HepG2 (cell line): Measurements from ENCODE around the gene SLC39A1. TPM values are rescaled to one million over a fixed set of nuclear protein-coding genes. Genes with fewer than 3 reads are reported as not detected.

Experiments
- ATAC-seq: fragments of 200-7000 bp; cut with Tn5 transposase; 3 replicates; pipeline ENCODE4 v1.9.1; 2020; ENCODE audit warnings: mild to moderate bottlenecking, moderate library complexity
- BruUV-seq: library from RNA; stranded (reverse); fragments of 400-500 nt; replicated peaks from 2 replicates; lab custom pipeline; 2021; lab: Mats Ljungman, UMichigan
- CTCF ChIA-PET: fragments of 300-600 bp; formaldehyde crosslinking; extraction: SDS; loops from one replicate; lab custom pipeline; 2021; ENCODE audit warnings: low total read pairs, inconsistent platforms, low intra/inter-chr PET ratio; lab: Yijun Ruan, JAX
- POLR2A ChIA-PET: fragments of 350-600 bp; sonication (Branson Sonifier 250); formaldehyde crosslinking; loops from one replicate; lab custom pipeline; 2020; ENCODE audit warnings: antibody characterized with exemption, inconsistent platforms; lab: Yijun Ruan, JAX
- DNase-seq: peaks from one replicate; pipeline ENCODE4 v3.0.0-alpha.2; 2015; ENCODE audit warnings: low spot score
- FAIRE-seq: peaks from 3 replicates; lab custom pipeline; 2011; peaks lifted over from hg19 to GRCh38; lab: Jason Lieb, UNC
- H2AFZ ChIP-seq: one replicate; pipeline ENCODE4 v1.6.1; 2011; ENCODE audit warnings: low read length, inconsistent platforms
- H3K27ac ChIP-seq: fragments of 300-600 bp; 3 replicates; pipeline ENCODE4 v1.8.0; 2011; ENCODE audit warnings: mixed run types, mild to moderate bottlenecking, mixed read lengths, low read length, inconsistent platforms; ENCODE audit not compliant: insufficient read depth; ENCODE audit errors: extremely low read length
- H3K27me3 ChIP-seq, 2 experiments: fragments of 200-600 bp in 1 of 2; 2 replicates in 1 of 2; 3 replicates in 1 of 2; pipeline versions ENCODE4 v1.6.0 to v1.8.0; 2011; ENCODE audit warnings: low read length in 2 of 2, mild to moderate bottlenecking in 2 of 2, moderate library complexity in 2 of 2, inconsistent platforms in 1 of 2; ENCODE audit not compliant: insufficient read depth in 2 of 2, control insufficient read depth in 1 of 2
- H3K36me3 ChIP-seq, 2 experiments: fragments of 200-600 bp in 1 of 2; replicated peaks in 1 of 2; 2 replicates in 1 of 2; 3 replicates in 1 of 2; pipeline versions ENCODE4 v1.5.1 to v1.8.0; 2011; ENCODE audit warnings: low read length in 2 of 2, inconsistent platforms in 1 of 2; ENCODE audit not compliant: insufficient read depth in 2 of 2, control insufficient read depth in 1 of 2
- H3K4me1 ChIP-seq: 2 replicates; pipeline ENCODE4 v1.5.1; 2012; ENCODE audit warnings: low read length, inconsistent platforms; ENCODE audit not compliant: insufficient read depth
- H3K4me2 ChIP-seq: 2 replicates; pipeline ENCODE4 v1.6.0; 2011; ENCODE audit warnings: low read depth, low read length, inconsistent platforms
- H3K4me3 ChIP-seq, 3 experiments: fragments of 200-600 bp in 1 of 3; sonication (generic), shearing (Covaris generic) in 1 of 3; replicated peaks in 1 of 3; 2 replicates each; pipeline ENCODE4 v1.5.1; 2011 to 2016; ENCODE audit warnings: low read length in 3 of 3, inconsistent platforms in 2 of 3, low read depth in 2 of 3, mild to moderate bottlenecking in 2 of 3, control low read depth in 1 of 3, mixed read lengths in 1 of 3; ENCODE audit not compliant: insufficient read depth in 1 of 3
- H3K79me2 ChIP-seq: one replicate; pipeline ENCODE4 v1.6.1; 2011; ENCODE audit warnings: low read length, inconsistent platforms; ENCODE audit not compliant: insufficient read depth
- H3K9ac ChIP-seq: 2 replicates; pipeline ENCODE4 v1.6.0; 2011; ENCODE audit warnings: mild to moderate bottlenecking, low read depth, low read length, inconsistent platforms; ENCODE audit not compliant: insufficient read depth
- H3K9me3 ChIP-seq: 2 replicates; pipeline ENCODE4 v1.5.1; 2012; ENCODE audit warnings: mild to moderate bottlenecking, low read length
- H4K20me1 ChIP-seq: 2 replicates; pipeline ENCODE4 v1.6.0; 2011; ENCODE audit warnings: inconsistent platforms, mild to moderate bottlenecking, low read length, moderate library complexity; ENCODE audit not compliant: insufficient read depth
- DNMT1 ChIP-seq: sonication (generic); formaldehyde crosslinking; IDR thresholded peaks from 2 replicates; pipeline ENCODE4 v1.5.1; 2020; ENCODE audit warnings: mild to moderate bottlenecking, missing genetic modification reagents
- GZF1 ChIP-seq: sonication (generic); formaldehyde crosslinking; IDR thresholded peaks from 2 replicates; pipeline ENCODE4 v1.5.1; 2020; ENCODE audit warnings: mild to moderate bottlenecking, missing genetic modification reagents
- HMGXB4 ChIP-seq, 2 experiments: sonication (generic) in 1 of 2; formaldehyde crosslinking in 1 of 2; IDR thresholded peaks; 2 replicates each; pipeline versions ENCODE4 v1.4.0 to v1.6.1; 2018 to 2020; ENCODE audit warnings: missing genetic modification reagents in 2 of 2, borderline replicate concordance in 1 of 2, low read depth in 1 of 2, mild to moderate bottlenecking in 1 of 2, missing biosample characterization in 1 of 2
- IKZF1 ChIP-seq: fragments of 450-650 bp; IDR thresholded peaks from 2 replicates; pipeline ENCODE4 v1.7.1; 2016
- IRX3 ChIP-seq: sonication (generic); formaldehyde crosslinking; IDR thresholded peaks from 2 replicates; pipeline ENCODE4 v1.8.1; 2023; ENCODE audit warnings: mild to moderate bottlenecking, low read depth, missing genetic modification reagents, borderline replicate concordance
- KLF6 ChIP-seq: IDR thresholded peaks from 2 replicates; pipeline ENCODE4 v1.8.0; 2016; ENCODE audit warnings: missing biosample characterization, missing genetic modification reagents
- POGZ ChIP-seq: sonication (generic); formaldehyde crosslinking; IDR thresholded peaks from 2 replicates; pipeline ENCODE4 v1.4.0; 2020; ENCODE audit warnings: mild to moderate bottlenecking, missing genetic modification reagents
- POLR2A ChIP-seq, 2 experiments: IDR thresholded peaks; 2 replicates each; pipeline ENCODE4 v1.6.1; 2011; ENCODE audit warnings: low read depth in 2 of 2, low read length in 2 of 2, mild to moderate bottlenecking in 1 of 2, moderate library complexity in 1 of 2; ENCODE audit not compliant: insufficient read depth in 1 of 2
- RBFOX2 ChIP-seq: fragments of 200-400 bp; formaldehyde crosslinking; IDR thresholded peaks from 2 replicates; pipeline ENCODE4 v1.6.1; 2017; ENCODE audit warnings: low read depth, mild to moderate bottlenecking, low read length
- ZNF224 ChIP-seq: sonication (generic); formaldehyde crosslinking; IDR thresholded peaks from 2 replicates; pipeline ENCODE4 v1.5.0; 2020; ENCODE audit warnings: mild to moderate bottlenecking, missing genetic modification reagents
- ZNF260 ChIP-seq: sonication (generic); formaldehyde crosslinking; IDR thresholded peaks from 2 replicates; pipeline ENCODE4 v1.4.0; 2020; ENCODE audit warnings: missing genetic modification reagents, low read depth, mild to moderate bottlenecking, borderline replicate concordance
- ZNF562 ChIP-seq: sonication (generic); formaldehyde crosslinking; IDR thresholded peaks from 2 replicates; pipeline ENCODE4 v1.8.0; 2022; ENCODE audit warnings: missing genetic modification reagents, borderline replicate concordance
- ZNF597 ChIP-seq: sonication (generic); formaldehyde crosslinking; IDR thresholded peaks from 2 replicates; pipeline ENCODE4 v1.5.0; 2020; ENCODE audit warnings: missing genetic modification reagents
- ZNF614 ChIP-seq: IDR thresholded peaks from 2 replicates; pipeline ENCODE4 v1.6.1; 2018; ENCODE audit warnings: missing biosample characterization, missing genetic modification reagents, inconsistent platforms, borderline replicate concordance
- WGBS: methylation state at CpG from one replicate; pipeline ENCODE4 v1.1.6; 2017; ENCODE audit warnings: low lambda C conversion rate; 5-methylcytosine and 5-hydroxymethylcytosine counted together
- in situ Hi-C: cut with HindIII; loops from 2 replicates; pipeline ENCODE4 v1.10.0; 2017; ENCODE audit warnings: low pct_unique_long_range_greater_than_20kb; ENCODE audit not compliant: extremely low pct_ligation_motif_present
- intact Hi-C: fragments of 100-400 bp; cut with micrococcal nuclease; formaldehyde crosslinking; loops from one replicate; pipeline ENCODE4 v1.10.0; 2022; ENCODE audit not compliant: unreplicated experiment
- polyA plus RNA-seq, 8 experiments: library from polyadenylated mRNA; depleted of rRNA in 3 of 8; stranded (reverse) in 7 of 8; unstranded in 1 of 8; fragments of >200 nt; fragmentation: Illumina TruSeq in 4 of 8; extraction: Trizol in 4 of 8; gene quantifications; 2 replicates each; pipeline versions ENCODE4 v1.2.1 to v1.2.3, GENCODE V29; 2011 to 2016; ENCODE audit warnings: low read depth in 4 of 8, missing spikeins in 1 of 8, mixed read lengths in 1 of 8; ENCODE audit not compliant: insufficient read depth in 1 of 8
- total RNA-seq, 5 experiments: library from RNA; depleted of rRNA; stranded (reverse); fragments of >200 nt; fragmentation: Illumina TruSeq; extraction: Trizol; gene quantifications; 2 replicates each; pipeline ENCODE4 v1.2.3, GENCODE V29; 2016; ENCODE audit warnings: low read depth in 1 of 5
- TF ChIP-seq, protein P1 (sequence below): sonication (generic); formaldehyde crosslinking; IDR thresholded peaks from 2 replicates; pipeline ENCODE4 v1.8.0; 2022; ENCODE audit warnings: mild to moderate bottlenecking, missing genetic modification reagents, moderate library complexity

The SLC39A1 gene
- total and polyA plus RNA-seq, 2 of the 13 experiments (the other 11 are each of a cell fraction or from before 2014, with no cell fraction given) = 71.2 to 78.4 TPM

GRCh38 chr1:153973071-153973470 lies 9.7 kb upstream of the SLC39A1 start:
- H3K27me3 ChIP-seq = no peaks in the 10 kb centered on the region
- H2AFZ ChIP-seq = no peak overlapping the region
- intact Hi-C loops (no loop called here), in situ Hi-C loops (no loop called here)
- CTCF ChIA-PET = no interaction called here
- H3K79me2 ChIP-seq = peaks cover 16% of the 10 kb centered on the region
- DNase-seq = no peak
- peaks cover 1 to 19% of the 10 kb centered on the region in 2 experiments; a peak in 4 of 5 replicates for H3K36me3 ChIP-seq
- no peak for FAIRE-seq
- WGBS = 96% methylated on average over 3 of the region's 3 CpGs
- no peaks in the 10 kb centered on the region for H4K20me1 ChIP-seq
- H3K27ac ChIP-seq = no peak overlapping the region
- no peak overlapping the region for H3K4me2 ChIP-seq
- no peak overlapping the region for H3K4me3 ChIP-seq
- no peaks in the 10 kb centered on the region for H3K9me3 ChIP-seq
- peaks cover 27% of the 10 kb centered on the region for H3K4me1 ChIP-seq
- BruUV-seq = no TSS peak
- POLR2A ChIA-PET = no interaction called here
- peak in 1 of 2 experiments; percentile 37; a peak in 2 of 4 replicates for TF ChIP-seq POLR2A (IDR thresholded peaks at IDR 0.05; ENCODE audit: insufficient read depth in 1 of 2, low read depth in 2 of 2, low read length in 2 of 2)
- no peak for TF ChIP-seq ZNF260
- H3K9ac ChIP-seq = no peak overlapping the region
- ATAC-seq = no peak

DNA sequence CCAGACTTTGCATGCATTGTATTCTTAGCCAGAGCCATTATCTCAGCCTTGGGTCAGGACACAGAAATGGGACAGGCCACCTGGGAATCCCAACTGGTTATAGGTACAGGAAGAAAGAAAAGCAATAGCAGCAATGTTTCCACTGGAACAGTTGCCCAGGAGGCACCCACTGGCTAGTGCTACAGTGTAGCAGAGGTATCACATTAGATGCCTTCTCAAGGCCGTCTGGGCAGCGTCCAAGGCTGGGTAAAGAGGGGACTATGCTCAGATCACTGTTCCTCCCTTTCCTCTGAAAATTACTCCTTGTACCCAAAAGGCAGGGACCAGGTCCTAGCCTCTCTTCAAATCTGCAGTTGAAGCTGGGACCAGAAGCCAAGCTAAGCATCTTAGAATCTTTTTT lies 7.0 kb upstream of the SLC39A1 start:
- DNase-seq (no peak), ATAC-seq (no peak), FAIRE-seq (no peak)
- Histone ChIP-seq H3K9me3 (no peaks in the 10 kb centered on the region), H2AFZ (no peak overlapping the region), H3K4me1 (peaks cover 24% of the 10 kb centered on the region), H4K20me1 (no peaks in the 10 kb centered on the region), H3K27ac (no peak overlapping the region), H3K4me2 (no peak overlapping the region), H3K27me3 (no peaks in the 10 kb centered on the region), H3K36me3 (peaks cover 1 to 13% of the 10 kb centered on the region in 2 experiments; a peak in 4 of 5 replicates), H3K9ac (no peak overlapping the region), H3K4me3 (no peak overlapping the region), H3K79me2 (no peaks in the 10 kb centered on the region)
- intact Hi-C loops (no loop called here), in situ Hi-C loops (no loop called here)
- no TSS peak for BruUV-seq
- ChIA-PET POLR2A (interaction anchor here (10.0 kb wide), 1 partner anchor 7 kb away, joined by 209 read pairs; the partner anchor contains the start of gene JTB), CTCF (no interaction called here)
- WGBS = no CpG with 5 or more reads among the region's 2 CpGs
- TF ChIP-seq POGZ (no peak), DNMT1 (CRISPR knock-in tag) (no peak), ZNF597 (CRISPR knock-in tag) (no peak), IRX3 (CRISPR knock-in tag) (no peak), GZF1 (CRISPR knock-in tag) (no peak), HMGXB4 (CRISPR knock-in tag; IDR thresholded peaks at IDR 0.05; ENCODE audit: borderline replicate concordance in 1 of 2, low read depth in 1 of 2) (no peak), RBFOX2 (no peak), KLF6 (CRISPR knock-in tag) (no peak), ZNF614 (no peak), ZNF562 (CRISPR knock-in tag) (no peak), ZNF224 (CRISPR knock-in tag) (no peak), IKZF1 (no peak)
- TF ChIP-seq, protein P1, sequence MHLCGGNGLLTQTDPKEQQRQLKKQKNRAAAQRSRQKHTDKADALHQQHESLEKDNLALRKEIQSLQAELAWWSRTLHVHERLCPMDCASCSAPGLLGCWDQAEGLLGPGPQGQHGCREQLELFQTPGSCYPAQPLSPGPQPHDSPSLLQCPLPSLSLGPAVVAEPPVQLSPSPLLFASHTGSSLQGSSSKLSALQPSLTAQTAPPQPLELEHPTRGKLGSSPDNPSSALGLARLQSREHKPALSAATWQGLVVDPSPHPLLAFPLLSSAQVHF = no peak
